Urinary bladder (tissue), 4 donors: ENCODE measurements around the gene LCT. TPM values are rescaled to one million over a fixed set of nuclear protein-coding genes. Genes with fewer than 3 reads are reported as not detected.

Source experiments
- DNase-seq: peaks from one replicate; pipeline ENCODE4 v3.0.0-alpha.2; 2015; ENCODE audit errors: extremely low spot score
- H3K27ac ChIP-seq: one replicate; pipeline ENCODE4 v1.5.1; 2013; ENCODE audit warnings: low read depth, mild to moderate bottlenecking, moderate library complexity
- H3K36me3 ChIP-seq: one replicate; pipeline ENCODE4 v1.6.1; 2013; ENCODE audit warnings: mild to moderate bottlenecking, moderate library complexity; ENCODE audit not compliant: insufficient read depth
- H3K4me1 ChIP-seq: one replicate; pipeline ENCODE4 v1.6.1; 2013; ENCODE audit warnings: mild to moderate bottlenecking, moderate library complexity; ENCODE audit not compliant: insufficient read depth
- H3K4me3 ChIP-seq: one replicate; pipeline ENCODE4 v1.5.1; 2013; ENCODE audit warnings: low read depth, low read length
- WGBS: extraction: QIAGEN DNeasy Blood & Tissue Kit; methylation state at CpG from one replicate; pipeline ENCODE4 v1.1.7; 2013; 5-methylcytosine and 5-hydroxymethylcytosine counted together
- polyA plus RNA-seq: library from polyadenylated mRNA; stranded (reverse); fragments of 200-250 nt; gene quantifications from one replicate; pipeline ENCODE4 v1.2.3, GENCODE V29; 2013
- total RNA-seq: library from RNA; depleted of rRNA; stranded (reverse); fragments of >200 nt; gene quantifications from one replicate; pipeline ENCODE4 v1.2.3, GENCODE V29; 2014
- donor health status: healthy with polysubstance abuse.
- donor health status: healthy.

LCT gene
- total and polyA plus RNA-seq, 2 donors: not detected

GRCh38 chr2:135849087-135849486 lies 12.1 kb upstream of the LCT start:
- Histone ChIP-seq H3K4me1 (no peaks in the 10 kb centered on the region), H3K27ac (no peak overlapping the region), H3K4me3 (no peak overlapping the region), H3K36me3 (peaks cover 4% of the 10 kb centered on the region)
- DNase-seq: no peak
- 96% methylated on average over 3 of the region's 3 CpGs for WGBS

GRCh38 chr2:135845997-135846396 lies 9.0 kb upstream of the LCT start:
- 86% methylated on average over 5 of the region's 5 CpGs for whole genome bisulfite sequencing
- Histone ChIP-seq H3K4me1 (no peaks in the 10 kb centered on the region), H3K36me3 (peaks cover 4% of the 10 kb centered on the region), H3K4me3 (no peak overlapping the region), H3K27ac (no peak overlapping the region)
- DNase-seq: no peak

- Histone ChIP-seq H3K27ac (no peak overlapping the region), H3K4me3 (no peak overlapping the region), H3K4me1 (no peaks in the 10 kb centered on the region), H3K36me3 (peaks cover 3% of the 10 kb centered on the region)
- WGBS: 84% methylated on average over 3 of the region's 3 CpGs
- no peak for DNase-seq
Observed at GRCh38 chr2:135845257-135845656, 8.3 kb upstream of the LCT start.

- WGBS: 54% methylated on average over 12 of the region's 12 CpGs
- H3K4me1 ChIP-seq: no peaks in the 10 kb centered on the region
Observed at GRCh38 chr2:135844301-135844895, 7.4 kb upstream of the LCT start.

GRCh38 chr2:135843671-135844070 lies 6.7 kb upstream of the LCT start:
- H3K4me3 ChIP-seq: no peak overlapping the region
- H3K4me1 ChIP-seq: no peaks in the 10 kb centered on the region
- H3K36me3 ChIP-seq: no peaks in the 10 kb centered on the region
- no peak for DNase-seq
- 80% methylated on average over 3 of the region's 3 CpGs for WGBS
- H3K27ac ChIP-seq: no peak overlapping the region

More at GRCh38 chr2:135844301-135844895, 7.4 kb upstream of the LCT start:
- H3K36me3 ChIP-seq: peaks cover 3% of the 10 kb centered on the region
- H3K27ac ChIP-seq: no peak overlapping the region
- no peak for DNase-seq
- H3K4me3 ChIP-seq: no peak overlapping the region

- DNase-seq: no peak
- Histone ChIP-seq H3K27ac (no peak overlapping the region), H3K36me3 (no peaks in the 10 kb centered on the region), H3K4me1 (no peaks in the 10 kb centered on the region), H3K4me3 (no peak overlapping the region)
- 34% methylated on average over 2 of the region's 2 CpGs for WGBS
Observed at GRCh38 chr2:135840601-135841000, 3.6 kb upstream of the LCT start.

GRCh38 chr2:135839713-135840112 lies 2.7 kb upstream of the LCT start:
- no peak for DNase-seq
- Histone ChIP-seq H3K4me3 (no peak overlapping the region), H3K27ac (no peak overlapping the region), H3K36me3 (no peaks in the 10 kb centered on the region), H3K4me1 (no peaks in the 10 kb centered on the region)
- WGBS: 19% methylated on average over 2 of the region's 2 CpGs

- no peak for DNase-seq
- H3K36me3 ChIP-seq: no peaks in the 10 kb centered on the region
- WGBS: 91% methylated on average over 3 of the region's 3 CpGs
Observed at GRCh38 chr2:135838502-135838901, 1.5 kb upstream of the LCT start.

GRCh38 chr2:135832891-135833290 lies 4.1 kb downstream of the LCT start:
- Histone ChIP-seq H3K27ac (no peak overlapping the region), H3K36me3 (no peaks in the 10 kb centered on the region), H3K4me1 (no peaks in the 10 kb centered on the region), H3K4me3 (no peak overlapping the region)
- DNase-seq: no peak
- WGBS: 88% methylated on average over 6 of the region's 6 CpGs

More at GRCh38 chr2:135838502-135838901, 1.5 kb upstream of the LCT start:
- Histone ChIP-seq H3K27ac (no peak overlapping the region), H3K4me1 (no peaks in the 10 kb centered on the region), H3K4me3 (no peak overlapping the region)

- Histone ChIP-seq H3K4me3 (no peak overlapping the region), H3K36me3 (no peaks in the 10 kb centered on the region), H3K4me1 (no peaks in the 10 kb centered on the region), H3K27ac (no peak overlapping the region)
- no peak for DNase-seq
- 80% methylated on average over 14 of the region's 14 CpGs for WGBS
Observed at GRCh38 chr2:135831180-135831812, 5.7 kb downstream of the LCT start.

GRCh38 chr2:135829378-135830135 lies 7.4 kb downstream of the LCT start:
- WGBS: 70% methylated on average over 13 of the region's 13 CpGs

GRCh38 chr2:135826544-135826943 lies 10.4 kb downstream of the LCT start:
- 90% methylated on average over 6 of the region's 6 CpGs for WGBS
- no peak overlapping the region for H3K27ac ChIP-seq
- no peaks in the 10 kb centered on the region for H3K4me1 ChIP-seq
- H3K4me3 ChIP-seq: no peak overlapping the region
- H3K36me3 ChIP-seq: no peaks in the 10 kb centered on the region
- no peak for DNase-seq

More at GRCh38 chr2:135829378-135830135, 7.4 kb downstream of the LCT start:
- Histone ChIP-seq H3K27ac (no peak overlapping the region), H3K36me3 (no peaks in the 10 kb centered on the region), H3K4me1 (no peaks in the 10 kb centered on the region), H3K4me3 (no peak overlapping the region)
- DNase-seq: no peak

- Histone ChIP-seq H3K4me3 (no peak overlapping the region), H3K27ac (no peak overlapping the region), H3K4me1 (no peaks in the 10 kb centered on the region), H3K36me3 (no peaks in the 10 kb centered on the region)
- WGBS: 48% methylated on average over 11 of the region's 11 CpGs
- DNase-seq: no peak
Observed at GRCh38 chr2:135825550-135826176, 11.3 kb downstream of the LCT start.
